ENCODE data around the gene FUCA2.
A peak's percentile ranks its signal among the peaks of the same experiment; 100 is the strongest.

Gene FUCA2

GRCh38 chr6:143510991-143511891, at the start of gene FUCA2:
Gene FUCA2, minus strand, starts transcription at chr6:143511720. Its CDS starts 86 bp downstream, at chr6:143511634.
- Mint-ChIP-seq H3K36me3 (ENCODE audit: low read depth) (peaks cover 8% of the 10 kb centered on the region), H3K27ac (peak within 1 kb of the TSS; percentile 91), H3K9me3 (no peaks in the 10 kb centered on the region), H3K4me1 (peaks cover 27% of the 10 kb centered on the region), H3K27me3 (no peaks in the 10 kb centered on the region), H3K4me3 (peak within 1 kb of the TSS; percentile 84)
- peak; percentile 73 for ATAC-seq
- peak; percentile 66 for DNase-seq

GRCh38 chr6:143561105-143561704, 49.7 kb upstream of the FUCA2 start:
- Mint-ChIP-seq H3K9me3 (no peaks in the 10 kb centered on the region), H3K4me1 (peaks cover 15% of the 10 kb centered on the region), H3K36me3 (ENCODE audit: low read depth) (no peaks in the 10 kb centered on the region), H3K27ac (no peak overlapping the region), H3K27me3 (no peaks in the 10 kb centered on the region), H3K4me3 (no peak overlapping the region)
- DNase-seq (no peak), ATAC-seq (peak; percentile 40)

GRCh38 chr6:143559051-143559660, 47.6 kb upstream of the FUCA2 start:
- Mint-ChIP-seq H3K4me3 (no peak overlapping the region), H3K27ac (no peak overlapping the region), H3K9me3 (no peaks in the 10 kb centered on the region), H3K36me3 (ENCODE audit: low read depth) (no peaks in the 10 kb centered on the region), H3K4me1 (peaks cover 35% of the 10 kb centered on the region), H3K27me3 (no peaks in the 10 kb centered on the region)
- DNase-seq (no peak), ATAC-seq (no peak)

- no peak for ATAC-seq
- Mint-ChIP-seq H3K9me3 (no peaks in the 10 kb centered on the region), H3K27ac (no peak overlapping the region), H3K4me3 (no peak overlapping the region), H3K36me3 (ENCODE audit: low read depth) (no peaks in the 10 kb centered on the region), H3K27me3 (no peaks in the 10 kb centered on the region), H3K4me1 (peaks cover 51% of the 10 kb centered on the region)
- no peak for DNase-seq
These were observed 45.0 kb upstream of the FUCA2 start for GRCh38 chr6:143556529-143556928.

- Mint-ChIP-seq H3K36me3 (ENCODE audit: low read depth) (no peaks in the 10 kb centered on the region), H3K27ac (peak overlapping the region; percentile 55), H3K4me1 (peaks cover 46% of the 10 kb centered on the region), H3K9me3 (no peaks in the 10 kb centered on the region), H3K4me3 (peak overlapping the region; percentile 58), H3K27me3 (no peaks in the 10 kb centered on the region)
- ATAC-seq (no peak), DNase-seq (no peak)
These were observed 44.1 kb upstream of the FUCA2 start for GRCh38 chr6:143555582-143555981.

GRCh38 chr6:143555071-143555492, 43.6 kb upstream of the FUCA2 start:
- no peaks in the 10 kb centered on the region for H3K9me3 Mint-ChIP-seq
- H3K36me3 Mint-ChIP-seq (ENCODE audit: low read depth): no peaks in the 10 kb centered on the region
- ATAC-seq: no peak
- DNase-seq: no peak
- H3K27ac Mint-ChIP-seq: peak overlapping the region; percentile 55
- H3K27me3 Mint-ChIP-seq: no peaks in the 10 kb centered on the region
- peaks cover 44% of the 10 kb centered on the region for H3K4me1 Mint-ChIP-seq
- H3K4me3 Mint-ChIP-seq: peak overlapping the region; percentile 58

- H3K9me3 Mint-ChIP-seq: no peaks in the 10 kb centered on the region
- no peak for DNase-seq
- ATAC-seq: no peak
- H3K27ac Mint-ChIP-seq: no peak overlapping the region
- H3K4me1 Mint-ChIP-seq: peaks cover 50% of the 10 kb centered on the region
- no peak overlapping the region for H3K4me3 Mint-ChIP-seq
- no peaks in the 10 kb centered on the region for H3K36me3 Mint-ChIP-seq (ENCODE audit: low read depth)
- no peaks in the 10 kb centered on the region for H3K27me3 Mint-ChIP-seq
These were observed 41.8 kb upstream of the FUCA2 start for GRCh38 chr6:143553337-143553736.

GRCh38 chr6:143549949-143550268, 38.4 kb upstream of the FUCA2 start:
- ATAC-seq (no peak), DNase-seq (no peak)
- Mint-ChIP-seq H3K36me3 (ENCODE audit: low read depth) (peaks cover 4% of the 10 kb centered on the region), H3K27me3 (no peaks in the 10 kb centered on the region), H3K27ac (no peak overlapping the region), H3K4me3 (no peak overlapping the region), H3K9me3 (no peaks in the 10 kb centered on the region), H3K4me1 (peaks cover 46% of the 10 kb centered on the region)

- Mint-ChIP-seq H3K27me3 (no peaks in the 10 kb centered on the region), H3K4me3 (no peak overlapping the region), H3K27ac (no peak overlapping the region), H3K36me3 (ENCODE audit: low read depth) (peaks cover 4% of the 10 kb centered on the region), H3K9me3 (no peaks in the 10 kb centered on the region), H3K4me1 (peaks cover 45% of the 10 kb centered on the region)
- ATAC-seq (no peak), DNase-seq (no peak)
These were observed 37.9 kb upstream of the FUCA2 start for GRCh38 chr6:143549221-143549948.

GRCh38 chr6:143546599-143546998, 35.1 kb upstream of the FUCA2 start:
- H3K27me3 Mint-ChIP-seq: no peaks in the 10 kb centered on the region
- DNase-seq (no peak), ATAC-seq (no peak)
- H3K36me3 Mint-ChIP-seq (ENCODE audit: low read depth): peaks cover 4% of the 10 kb centered on the region
- no peak overlapping the region for H3K27ac Mint-ChIP-seq
- H3K4me1 Mint-ChIP-seq: peaks cover 37% of the 10 kb centered on the region
- no peaks in the 10 kb centered on the region for H3K9me3 Mint-ChIP-seq
- H3K4me3 Mint-ChIP-seq: no peak overlapping the region

- Mint-ChIP-seq H3K27me3 (no peaks in the 10 kb centered on the region), H3K9me3 (no peaks in the 10 kb centered on the region), H3K36me3 (ENCODE audit: low read depth) (peaks cover 4% of the 10 kb centered on the region), H3K27ac (peak overlapping the region; percentile 69), H3K4me3 (peak overlapping the region; percentile 10), H3K4me1 (peaks cover 38% of the 10 kb centered on the region)
- ATAC-seq: peak; percentile 63
- DNase-seq: no peak
These were observed 34.5 kb upstream of the FUCA2 start for GRCh38 chr6:143545976-143546547.

GRCh38 chr6:143545165-143545564, 33.6 kb upstream of the FUCA2 start:
- Mint-ChIP-seq H3K36me3 (ENCODE audit: low read depth) (peaks cover 4% of the 10 kb centered on the region), H3K4me3 (no peak overlapping the region), H3K27me3 (no peaks in the 10 kb centered on the region), H3K4me1 (peaks cover 40% of the 10 kb centered on the region), H3K9me3 (no peaks in the 10 kb centered on the region), H3K27ac (peak overlapping the region; percentile 69)
- ATAC-seq (no peak), DNase-seq (no peak)

- Mint-ChIP-seq H3K27ac (no peak overlapping the region), H3K36me3 (ENCODE audit: low read depth) (peaks cover 4% of the 10 kb centered on the region), H3K9me3 (no peaks in the 10 kb centered on the region), H3K27me3 (no peaks in the 10 kb centered on the region), H3K4me3 (no peak overlapping the region), H3K4me1 (peaks cover 44% of the 10 kb centered on the region)
- ATAC-seq (no peak), DNase-seq (no peak)
These were observed 32.6 kb upstream of the FUCA2 start for GRCh38 chr6:143544011-143544696.

GRCh38 chr6:143543435-143543834, 31.9 kb upstream of the FUCA2 start:
- Mint-ChIP-seq H3K4me1 (peaks cover 45% of the 10 kb centered on the region), H3K9me3 (no peaks in the 10 kb centered on the region), H3K27me3 (no peaks in the 10 kb centered on the region), H3K27ac (no peak overlapping the region), H3K4me3 (no peak overlapping the region), H3K36me3 (ENCODE audit: low read depth) (peaks cover 4% of the 10 kb centered on the region)
- DNase-seq (no peak), ATAC-seq (no peak)
